ENCODE measurements around the gene SNAPC5. TPM values are rescaled to one million over a fixed set of nuclear protein-coding genes. Genes with fewer than 3 reads are reported as not detected.

The SNAPC5 gene
- polyA plus RNA-seq, 1 donor (not counting 4 experiments of a cell fraction or from before 2014, with no cell fraction given): 16.1 TPM

DNA sequence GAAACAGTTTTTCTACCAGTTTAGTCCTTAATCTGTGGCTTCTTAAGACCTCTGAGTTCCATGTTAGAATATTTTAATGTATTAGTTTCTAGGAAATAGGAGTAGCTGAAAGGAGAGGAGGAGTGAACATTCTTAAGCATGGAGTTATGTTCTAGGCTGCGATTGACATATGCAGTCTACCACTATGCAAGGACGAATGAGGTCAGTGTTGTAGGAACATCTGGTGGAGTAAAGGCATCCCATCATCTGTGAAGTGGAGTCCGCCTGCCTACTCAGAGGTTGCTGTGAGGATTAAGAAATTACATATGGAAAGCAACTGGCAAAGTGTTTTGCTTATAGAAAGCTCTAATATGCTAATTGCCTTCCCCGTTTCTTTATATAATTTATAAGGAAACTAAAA lies 45.1 kb downstream of the SNAPC5 start:
- no peak for FAIRE-seq
- no peak overlapping the region for H3K27ac ChIP-seq (ENCODE audit: control insufficient read depth, insufficient read depth, low read length)
- TF ChIP-seq, protein P1, sequence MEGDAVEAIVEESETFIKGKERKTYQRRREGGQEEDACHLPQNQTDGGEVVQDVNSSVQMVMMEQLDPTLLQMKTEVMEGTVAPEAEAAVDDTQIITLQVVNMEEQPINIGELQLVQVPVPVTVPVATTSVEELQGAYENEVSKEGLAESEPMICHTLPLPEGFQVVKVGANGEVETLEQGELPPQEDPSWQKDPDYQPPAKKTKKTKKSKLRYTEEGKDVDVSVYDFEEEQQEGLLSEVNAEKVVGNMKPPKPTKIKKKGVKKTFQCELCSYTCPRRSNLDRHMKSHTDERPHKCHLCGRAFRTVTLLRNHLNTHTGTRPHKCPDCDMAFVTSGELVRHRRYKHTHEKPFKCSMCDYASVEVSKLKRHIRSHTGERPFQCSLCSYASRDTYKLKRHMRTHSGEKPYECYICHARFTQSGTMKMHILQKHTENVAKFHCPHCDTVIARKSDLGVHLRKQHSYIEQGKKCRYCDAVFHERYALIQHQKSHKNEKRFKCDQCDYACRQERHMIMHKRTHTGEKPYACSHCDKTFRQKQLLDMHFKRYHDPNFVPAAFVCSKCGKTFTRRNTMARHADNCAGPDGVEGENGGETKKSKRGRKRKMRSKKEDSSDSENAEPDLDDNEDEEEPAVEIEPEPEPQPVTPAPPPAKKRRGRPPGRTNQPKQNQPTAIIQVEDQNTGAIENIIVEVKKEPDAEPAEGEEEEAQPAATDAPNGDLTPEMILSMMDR (optimal IDR thresholded peaks at IDR 0.05 in 1 of 3, IDR thresholded peaks at IDR 0.05 in 1 of 3, conservative IDR thresholded peaks at IDR 0.05 in 1 of 3; ENCODE audit: extremely low read depth in 1 of 3, insufficient read depth in 2 of 3, low read length in 3 of 3): no peak
- TF ChIP-seq EZH2 (IDR thresholded peaks at IDR 0.05; ENCODE audit: low read length): no peak

More for the DNA sequence above, 45.1 kb downstream of the SNAPC5 start:
- H3K4me2 ChIP-seq (ENCODE audit: control insufficient read depth, extremely low read depth, insufficient read depth, low read depth, low read length): no peak overlapping the region
- H3K4me1 ChIP-seq (ENCODE audit: control insufficient read depth, extremely low read depth, insufficient read depth, low read length): peaks cover 2% of the 10 kb centered on the region
- H3K9me3 ChIP-seq (ENCODE audit: control insufficient read depth, low read depth, low read length): no peaks in the 10 kb centered on the region
- no peaks in the 10 kb centered on the region for H4K20me1 ChIP-seq (ENCODE audit: control insufficient read depth, extremely low read depth, insufficient read depth, low read length)
- no peaks in the 10 kb centered on the region for H3K27me3 ChIP-seq (ENCODE audit: control insufficient read depth, extremely low read depth, insufficient read depth, low read length)
- peaks cover 3% of the 10 kb centered on the region for H3K79me2 ChIP-seq (ENCODE audit: control insufficient read depth, insufficient read depth, low read length)
- no peak overlapping the region for H3K4me3 ChIP-seq (ENCODE audit: control insufficient read depth in 2 of 3, extremely low read depth in 1 of 3, insufficient read depth in 2 of 3, low read depth in 1 of 3, low read length in 3 of 3)
- no peak overlapping the region for H3K9ac ChIP-seq (ENCODE audit: control insufficient read depth, extremely low read depth, insufficient read depth, low read length)
- H3K9me1 ChIP-seq (ENCODE audit: control insufficient read depth, extremely low read depth, insufficient read depth, low read length): no peaks in the 10 kb centered on the region
- DNase-seq (ENCODE audit: low read depth, low spot score): no peak
- H2AFZ ChIP-seq (ENCODE audit: control insufficient read depth, low read length): no peak overlapping the region
- dilution Hi-C loops (cut with MboI; ENCODE audit: extremely low pct_ligation_motif_present, low sequenced_read_pairs): no loop called here
- H3K36me3 ChIP-seq (ENCODE audit: control insufficient read depth in 2 of 2, extremely low read depth in 1 of 2, insufficient read depth in 2 of 2, low read length in 2 of 2): peaks cover 2 to 17% of the 10 kb centered on the region in 2 experiments

Small RNA genes within 50 kb of the gene (small RNA-seq; reads per million reads assigned to genes)
- 0 to 0.67 (median 0.07) reads per million in 3 experiments for gene MIR4512 (ENCODE audit: insufficient read length in 3 of 3, low read depth in 3 of 3, low replicate concordance in 1 of 3)
- gene RF01159 (ENCODE audit: insufficient read length in 3 of 3, low read depth in 3 of 3, low replicate concordance in 1 of 3): 0 reads per million in 3 experiments
- 0 reads per million in 3 experiments for gene SNORD16 (ENCODE audit: insufficient read length in 3 of 3, low read depth in 3 of 3, low replicate concordance in 1 of 3)
- gene SNORD18A (ENCODE audit: insufficient read length in 3 of 3, low read depth in 3 of 3, low replicate concordance in 1 of 3): 0 reads per million in 3 experiments
- 0 reads per million in 3 experiments for gene SNORD18B (ENCODE audit: insufficient read length in 3 of 3, low read depth in 3 of 3, low replicate concordance in 1 of 3)
- gene SNORD18C (ENCODE audit: insufficient read length in 3 of 3, low read depth in 3 of 3, low replicate concordance in 1 of 3): 0 reads per million in 3 experiments

Other genes with a start within 250 kb of the SNAPC5 start
- not detected in 3 replicates for gene MEGF11, start 244.0 kb downstream of the SNAPC5 start, polyA plus RNA-seq
- 3.8 to 12.2 TPM (median 7.6 TPM) in 3 replicates for gene DIS3L, start 204.2 kb downstream of the SNAPC5 start, polyA plus RNA-seq
- 3.4 to 11.9 TPM (median 9.3 TPM) in 3 replicates for gene TIPIN, start 141.1 kb downstream of the SNAPC5 start, polyA plus RNA-seq
- 44.4 to 73.8 TPM (median 73.2 TPM) in 3 replicates for gene MAP2K1, start 110.8 kb downstream of the SNAPC5 start, polyA plus RNA-seq
- 4,775 to 5,343 TPM (median 4,989 TPM) in 3 replicates for gene RPL4, start 7.1 kb upstream of the SNAPC5 start, polyA plus RNA-seq
- gene ZWILCH, start 7.6 kb upstream of the SNAPC5 start, polyA plus RNA-seq: 15.6 to 34.9 TPM (median 17.8 TPM) in 3 replicates
- 0.09 to 0.42 TPM (median 0.38 TPM) in 3 replicates for gene LCTL, start 68.2 kb upstream of the SNAPC5 start, polyA plus RNA-seq
- 0.01 to 0.04 TPM (median 0.03 TPM) in 3 replicates for gene SMAD6, start 204.5 kb upstream of the SNAPC5 start, polyA plus RNA-seq